WTC11 (cell line): ENCODE results near the gene TADA2A. TPM values are rescaled to one million over a fixed set of nuclear protein-coding genes. Genes with fewer than 3 reads are reported as not detected.

Experiments used
- ATAC-seq: fragments of 200-7000 bp; cut with Tn5 transposase; 2 replicates; pipeline ENCODE4 v1.10.0; 2021; ENCODE audit warnings: mild to moderate bottlenecking, moderate library complexity
- CTCF ChIA-PET: fragments of 300-600 bp; sonication (Branson Sonifier 250); formaldehyde crosslinking; loops from one replicate; lab custom pipeline; 2021; ENCODE audit warnings: antibody characterized with exemption; lab: Charles Lee
- POLR2A ChIA-PET: fragments of 350-600 bp; sonication (Branson Sonifier 250); formaldehyde crosslinking; loops from one replicate; lab custom pipeline; 2021; ENCODE audit warnings: antibody characterized with exemption; lab: Charles Lee
- DNase-seq: peaks from one replicate; pipeline ENCODE4 v3.0.0; 2021; ENCODE audit warnings: low spot score
- H3K27ac Mint-ChIP-seq: 2 replicates; pipeline ENCODE4 v1.8.0; 2021; ENCODE audit warnings: mixed read lengths
- H3K27me3 Mint-ChIP-seq: 2 replicates; pipeline ENCODE4 v1.8.0; 2021; ENCODE audit warnings: low read depth, mild to moderate bottlenecking, moderate library complexity, mixed read lengths
- H3K36me3 Mint-ChIP-seq: 2 replicates; pipeline ENCODE4 v1.8.0; 2021; ENCODE audit warnings: mixed read lengths
- H3K4me1 Mint-ChIP-seq: 2 replicates; pipeline ENCODE4 v1.8.0; 2022; ENCODE audit warnings: mixed read lengths
- H3K4me3 Mint-ChIP-seq: 2 replicates; pipeline ENCODE4 v1.8.0; 2021; ENCODE audit warnings: mild to moderate bottlenecking, moderate library complexity, mixed read lengths
- H3K9me3 Mint-ChIP-seq: 2 replicates; pipeline ENCODE4 v1.8.0; 2021; ENCODE audit warnings: mixed read lengths
- CDX4 ChIP-seq: fragments of 250-450 bp; sonication (Bioruptor Pico); IDR thresholded peaks from 2 replicates; pipeline ENCODE4 v1.9.0; 2021; ENCODE audit warnings: moderate library complexity, mild to moderate bottlenecking, inconsistent platforms, borderline replicate concordance
- CREM ChIP-seq: sonication (generic); formaldehyde crosslinking; IDR thresholded peaks from 2 replicates; pipeline ENCODE4 v1.8.1; 2022; ENCODE audit warnings: mild to moderate bottlenecking, missing genetic modification reagents, moderate library complexity
- E2F1 ChIP-seq: sonication (generic); formaldehyde crosslinking; IDR thresholded peaks from 2 replicates; pipeline ENCODE4 v1.8.0; 2022; ENCODE audit warnings: mild to moderate bottlenecking, missing genetic modification reagents
- FOXJ3 ChIP-seq: sonication (generic); formaldehyde crosslinking; IDR thresholded peaks from 2 replicates; pipeline ENCODE4 v1.9.0; 2021; ENCODE audit warnings: missing genetic modification reagents, mild to moderate bottlenecking, borderline replicate concordance
- FOXK1 ChIP-seq: sonication (generic); formaldehyde crosslinking; IDR thresholded peaks from 2 replicates; pipeline ENCODE4 v1.8.0; 2022; ENCODE audit warnings: mild to moderate bottlenecking, moderate library complexity, missing genetic modification reagents
- FOXP4 ChIP-seq: sonication (generic); formaldehyde crosslinking; IDR thresholded peaks from 2 replicates; pipeline ENCODE4 v1.8.0; 2022; ENCODE audit warnings: mild to moderate bottlenecking, missing genetic modification reagents
- GABPB1 ChIP-seq: sonication (generic); formaldehyde crosslinking; IDR thresholded peaks from 2 replicates; pipeline ENCODE4 v1.8.1; 2023; ENCODE audit warnings: mild to moderate bottlenecking, missing genetic modification reagents
- GRHL2 ChIP-seq: fragments of 250-450 bp; sonication (Bioruptor Pico); IDR thresholded peaks from 2 replicates; pipeline ENCODE4 v1.8.0; 2022; ENCODE audit warnings: mild to moderate bottlenecking, moderate library complexity; ENCODE audit not compliant: insufficient replicate concordance, severe bottlenecking
- IRF1 ChIP-seq: sonication (generic); formaldehyde crosslinking; IDR thresholded peaks from 2 replicates; pipeline ENCODE4 v1.8.0; 2023; ENCODE audit warnings: missing genetic modification reagents
- IRF2 ChIP-seq: sonication (generic); formaldehyde crosslinking; IDR thresholded peaks from 2 replicates; pipeline ENCODE4 v1.8.0; 2022; ENCODE audit warnings: low read depth, missing genetic modification reagents, borderline replicate concordance
- KAT7 ChIP-seq: sonication (generic); formaldehyde crosslinking; IDR thresholded peaks from 2 replicates; pipeline ENCODE4 v1.8.1; 2023; ENCODE audit warnings: missing genetic modification reagents, mild to moderate bottlenecking, borderline replicate concordance
- MLX ChIP-seq: sonication (generic); formaldehyde crosslinking; IDR thresholded peaks from 2 replicates; pipeline ENCODE4 v1.8.1; 2023; ENCODE audit warnings: mild to moderate bottlenecking, missing genetic modification reagents, moderate library complexity
- NFE2L1 ChIP-seq: sonication (generic); formaldehyde crosslinking; IDR thresholded peaks from 2 replicates; pipeline ENCODE4 v1.8.1; 2023; ENCODE audit warnings: missing genetic modification reagents
- NFYB ChIP-seq: sonication (generic); formaldehyde crosslinking; conservative IDR thresholded peaks from 2 replicates; pipeline ENCODE4 v1.8.0; 2022; ENCODE audit warnings: low read depth, missing genetic modification reagents
- NR1H2 ChIP-seq: sonication (generic); formaldehyde crosslinking; IDR thresholded peaks from 2 replicates; pipeline ENCODE4 v1.9.0; 2021; ENCODE audit warnings: mild to moderate bottlenecking, moderate library complexity, missing genetic modification reagents
- OVOL2 ChIP-seq: fragments of 250-450 bp; sonication (Bioruptor Pico); IDR thresholded peaks from 2 replicates; pipeline ENCODE4 v1.9.0; 2021; ENCODE audit warnings: mild to moderate bottlenecking, borderline replicate concordance
- PRRX2 ChIP-seq: fragments of 250-450 bp; sonication (Bioruptor Pico); IDR thresholded peaks from 2 replicates; pipeline ENCODE4 v1.8.0; 2021; ENCODE audit warnings: mild to moderate bottlenecking
- TCF7 ChIP-seq: sonication (generic); formaldehyde crosslinking; IDR thresholded peaks from 2 replicates; pipeline ENCODE4 v1.8.0; 2022; ENCODE audit warnings: mild to moderate bottlenecking, low read depth, missing genetic modification reagents, moderate library complexity
- TEAD1 ChIP-seq: sonication (generic); formaldehyde crosslinking; IDR thresholded peaks from 2 replicates; pipeline ENCODE4 v1.8.0; 2022; ENCODE audit warnings: mild to moderate bottlenecking, missing genetic modification reagents
- ZNF138 ChIP-seq: sonication (generic); formaldehyde crosslinking; conservative IDR thresholded peaks from 2 replicates; pipeline ENCODE4 v1.8.1; 2022; ENCODE audit warnings: mild to moderate bottlenecking, moderate library complexity, missing genetic modification reagents
- ZNF423 ChIP-seq: fragments of 250-450 bp; sonication (Bioruptor Pico); IDR thresholded peaks from 2 replicates; pipeline ENCODE4 v2.1.2; 2022; ENCODE audit warnings: mild to moderate bottlenecking, moderate library complexity
- ZNF671 ChIP-seq: fragments of 250-450 bp; sonication (Bioruptor Pico); IDR thresholded peaks from 2 replicates; pipeline ENCODE4 v1.8.0; 2021; ENCODE audit warnings: mild to moderate bottlenecking
- total RNA-seq: library from RNA; stranded (reverse); gene quantifications from 3 replicates; pipeline ENCODE4 v1.2.3, GENCODE V29; 2021
- TF ChIP-seq, protein P1 (sequence below): fragments of 250-450 bp; sonication (Bioruptor Pico); IDR thresholded peaks from 2 replicates; pipeline ENCODE4 v1.9.0; 2021; ENCODE audit warnings: mild to moderate bottlenecking
- TF ChIP-seq, protein P2 (sequence below): sonication (generic); formaldehyde crosslinking; IDR thresholded peaks from 2 replicates; pipeline ENCODE4 v1.8.1; 2022; ENCODE audit warnings: missing genetic modification reagents, borderline replicate concordance

TADA2A gene
- total RNA-seq, 1 experiment from 2014 or later = 16.5 TPM

GRCh38 chr17:37481001-37481665 is 74.4 kb downstream of the TADA2A start (continued):
- TF ChIP-seq, protein P1, sequence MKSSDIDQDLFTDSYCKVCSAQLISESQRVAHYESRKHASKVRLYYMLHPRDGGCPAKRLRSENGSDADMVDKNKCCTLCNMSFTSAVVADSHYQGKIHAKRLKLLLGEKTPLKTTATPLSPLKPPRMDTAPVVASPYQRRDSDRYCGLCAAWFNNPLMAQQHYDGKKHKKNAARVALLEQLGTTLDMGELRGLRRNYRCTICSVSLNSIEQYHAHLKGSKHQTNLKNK (CRISPR knock-in tag) = no peak
- TF ChIP-seq NR1H2 (CRISPR knock-in tag) = no peak
- no peak for TF ChIP-seq GABPB1 (CRISPR knock-in tag)
- no peak for TF ChIP-seq OVOL2 (CRISPR knock-in tag)
- TF ChIP-seq NFYB = no peak
- TF ChIP-seq KAT7 (CRISPR knock-in tag) = no peak

- ATAC-seq (peak; percentile 41; the same call in 1 of the 2 replicates), DNase-seq (no peak)
- POLR2A ChIA-PET = interaction anchor here (0.6 kb wide), 2 partner anchors 107 to 113 kb away, joined by 3 to 4 read pairs; no protein-coding TSS in a partner anchor
- no peaks in the 10 kb centered on the region for H3K9me3 Mint-ChIP-seq
- H3K4me1 Mint-ChIP-seq = peaks cover 34% of the 10 kb centered on the region
- TF ChIP-seq ZNF423 (CRISPR knock-in tag) (peak; percentile 27; the same call in 1 of the 2 replicates), PRRX2 (CRISPR knock-in tag) (no peak), GABPB1 (CRISPR knock-in tag) (peak; percentile 94), IRF2 (CRISPR knock-in tag) (no peak)
- TF ChIP-seq, protein P2, sequence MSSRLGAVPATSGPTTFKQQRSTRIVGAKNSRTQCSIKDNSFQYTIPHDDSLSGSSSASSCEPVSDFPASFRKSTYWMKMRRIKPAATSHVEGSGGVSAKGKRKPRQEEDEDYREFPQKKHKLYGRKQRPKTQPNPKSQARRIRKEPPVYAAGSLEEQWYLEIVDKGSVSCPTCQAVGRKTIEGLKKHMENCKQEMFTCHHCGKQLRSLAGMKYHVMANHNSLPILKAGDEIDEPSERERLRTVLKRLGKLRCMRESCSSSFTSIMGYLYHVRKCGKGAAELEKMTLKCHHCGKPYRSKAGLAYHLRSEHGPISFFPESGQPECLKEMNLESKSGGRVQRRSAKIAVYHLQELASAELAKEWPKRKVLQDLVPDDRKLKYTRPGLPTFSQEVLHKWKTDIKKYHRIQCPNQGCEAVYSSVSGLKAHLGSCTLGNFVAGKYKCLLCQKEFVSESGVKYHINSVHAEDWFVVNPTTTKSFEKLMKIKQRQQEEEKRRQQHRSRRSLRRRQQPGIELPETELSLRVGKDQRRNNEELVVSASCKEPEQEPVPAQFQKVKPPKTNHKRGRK (CRISPR knock-in tag) = no peak
- H3K27me3 Mint-ChIP-seq = peaks cover 4% of the 10 kb centered on the region; the same call in 1 of the 2 replicates
- H3K36me3 Mint-ChIP-seq = 0 out of 2 replicates have a peak, but pooled peaks cover 4% of the 10 kb centered on the region
- CTCF ChIA-PET = interaction anchor here (0.9 to 2.6 kb wide), 2 partner anchors 23 to 110 kb away, joined by 4 to 12 read pairs; no protein-coding TSS in a partner anchor
- H3K27ac Mint-ChIP-seq = peak overlapping the region; percentile 45; the same call in 1 of the 2 replicates
- H3K4me3 Mint-ChIP-seq = no peak overlapping the region
These were observed 76.8 kb downstream of the TADA2A start for GRCh38 chr17:37483311-37484039.

DNA sequence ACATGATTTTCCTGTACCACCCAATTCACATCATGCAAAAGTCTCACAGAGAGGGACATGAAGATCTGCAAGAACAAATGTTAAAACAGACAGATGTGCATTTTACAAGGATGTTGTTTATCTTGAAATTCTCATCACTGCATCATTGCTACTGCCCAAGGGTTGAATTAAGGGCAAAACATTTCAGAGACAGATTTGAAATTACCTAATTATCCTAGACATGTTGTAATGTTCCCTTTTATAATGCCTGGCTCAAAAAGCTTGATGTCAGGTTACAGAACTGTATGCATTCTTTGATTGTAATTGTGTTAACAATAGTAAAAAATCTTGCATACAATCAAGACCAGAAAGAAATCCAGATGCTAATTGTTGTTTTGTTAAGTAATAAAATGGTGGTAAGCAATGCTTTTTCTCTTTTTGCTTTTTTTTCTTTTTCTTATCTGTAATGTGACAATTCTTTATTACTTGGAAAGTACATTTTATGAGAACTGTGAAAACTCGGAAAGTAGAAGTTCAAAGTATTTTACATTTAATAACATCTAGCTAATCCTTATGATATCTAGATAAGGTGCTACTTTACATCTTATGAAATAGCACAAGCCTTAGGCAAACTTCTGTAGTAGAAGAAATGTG is 79.4 kb downstream of the TADA2A start:
- H3K27me3 Mint-ChIP-seq = peaks cover 4% of the 10 kb centered on the region; the same call in 1 of the 2 replicates
- H3K9me3 Mint-ChIP-seq = no peaks in the 10 kb centered on the region
- ATAC-seq (no peak), DNase-seq (no peak)
- POLR2A ChIA-PET = no interaction called here
- no peaks in the 10 kb centered on the region for H3K36me3 Mint-ChIP-seq
- H3K27ac Mint-ChIP-seq = peak overlapping the region; percentile 5; the same call in 1 of the 2 replicates
- CTCF ChIA-PET = interaction anchor here (0.7 to 1.0 kb wide), 2 partner anchors 98 to 1657 kb away, joined by 3 to 4 read pairs; no protein-coding TSS in a partner anchor
- H3K4me1 Mint-ChIP-seq = peaks cover 42% of the 10 kb centered on the region
- no peak overlapping the region for H3K4me3 Mint-ChIP-seq
- TF ChIP-seq CDX4 (CRISPR knock-in tag) (no peak), CREM (no peak), NFE2L1 (no peak), IRF2 (CRISPR knock-in tag) (no peak), GRHL2 (no peak), TCF7 (no peak), TEAD1 (CRISPR knock-in tag) (no peak), FOXJ3 (CRISPR knock-in tag) (no peak), ZNF138 (CRISPR knock-in tag) (no peak), E2F1 (CRISPR knock-in tag) (no peak), ZNF671 (CRISPR knock-in tag) (no peak), FOXP4 (CRISPR knock-in tag) (no peak), IRF1 (no peak), FOXK1 (CRISPR knock-in tag) (no peak), MLX (no peak)
